GM21717 (cell line): ENCODE results near the gene DUSP28.

Experiments
- ATAC-seq: cut with Tn5 transposase; IDR thresholded peaks from one replicate; pipeline ENCODE4 v1.9.1; 2021; ENCODE audit warnings: mild to moderate bottlenecking, moderate library complexity; ENCODE audit not compliant: unreplicated experiment

Gene DUSP28

DNA sequence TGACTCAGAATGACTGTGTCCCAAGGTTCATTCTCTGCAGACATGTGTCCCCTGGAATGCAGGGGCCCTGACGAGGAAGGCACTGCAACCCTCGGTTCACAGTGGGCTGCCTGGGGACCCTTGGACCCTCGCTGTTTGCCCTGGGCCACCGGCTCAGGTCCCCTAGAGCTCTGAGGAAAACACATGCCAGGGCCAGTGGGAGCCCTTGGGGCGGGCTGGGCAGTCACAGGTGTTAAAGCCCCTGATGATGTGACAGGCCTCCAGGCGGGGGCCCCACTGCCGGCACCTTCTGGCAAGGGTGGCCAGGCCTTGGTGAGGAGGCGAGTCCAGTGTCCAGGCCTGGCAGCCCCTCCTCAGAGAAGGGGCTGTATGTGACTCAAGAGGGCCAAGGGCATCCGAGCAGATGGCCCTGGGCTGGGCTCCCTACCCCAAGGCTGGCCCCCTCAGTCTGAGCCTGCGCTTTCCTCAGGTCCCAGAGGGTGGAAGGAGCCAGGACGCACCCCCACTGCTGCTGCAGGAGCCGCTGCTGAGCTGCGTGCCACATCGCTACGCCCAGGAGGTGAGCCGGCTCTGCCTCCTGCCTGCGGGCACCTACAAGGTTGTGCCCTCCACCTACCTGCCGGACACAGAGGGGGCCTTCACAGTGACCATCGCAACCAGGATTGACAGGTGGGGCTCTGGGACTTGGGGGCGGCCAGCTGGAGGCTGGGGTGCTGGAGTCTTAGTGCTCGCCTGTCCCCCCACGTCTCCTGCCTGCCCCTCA lies 37.4 kb downstream of the DUSP28 start:
- ATAC-seq, result no peak

DNA sequence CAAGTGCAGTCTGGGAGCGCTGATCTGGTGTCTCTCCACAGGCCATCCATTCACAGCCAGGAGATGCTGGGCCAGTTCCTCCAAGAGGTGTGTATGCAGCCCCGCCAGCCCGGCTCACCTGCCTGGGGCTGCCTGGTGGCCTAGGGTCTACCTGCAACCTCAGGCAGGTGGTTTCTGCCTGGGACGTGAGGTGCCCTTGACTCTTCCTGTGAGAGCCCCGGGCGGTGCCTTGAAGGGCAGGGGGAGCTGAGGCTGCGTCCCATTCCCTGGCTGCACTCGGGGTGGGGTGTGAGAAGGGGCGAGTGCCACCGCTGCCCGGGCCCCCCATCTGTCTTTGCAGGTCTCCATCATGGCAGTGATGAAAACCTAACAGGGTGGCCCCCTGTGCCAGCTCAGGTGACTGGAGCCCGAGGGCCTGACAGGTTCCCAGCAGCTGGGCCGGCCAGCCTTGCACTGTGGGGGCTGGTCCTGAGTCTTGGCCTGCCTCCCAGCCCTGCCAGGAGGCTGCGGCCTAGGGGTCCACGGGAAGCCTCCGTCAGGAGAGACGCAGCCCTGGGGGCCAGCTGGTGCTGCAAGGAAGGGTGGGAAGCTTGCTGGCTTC lies 38.3 kb downstream of the DUSP28 start:
- no peak for ATAC-seq

DNA sequence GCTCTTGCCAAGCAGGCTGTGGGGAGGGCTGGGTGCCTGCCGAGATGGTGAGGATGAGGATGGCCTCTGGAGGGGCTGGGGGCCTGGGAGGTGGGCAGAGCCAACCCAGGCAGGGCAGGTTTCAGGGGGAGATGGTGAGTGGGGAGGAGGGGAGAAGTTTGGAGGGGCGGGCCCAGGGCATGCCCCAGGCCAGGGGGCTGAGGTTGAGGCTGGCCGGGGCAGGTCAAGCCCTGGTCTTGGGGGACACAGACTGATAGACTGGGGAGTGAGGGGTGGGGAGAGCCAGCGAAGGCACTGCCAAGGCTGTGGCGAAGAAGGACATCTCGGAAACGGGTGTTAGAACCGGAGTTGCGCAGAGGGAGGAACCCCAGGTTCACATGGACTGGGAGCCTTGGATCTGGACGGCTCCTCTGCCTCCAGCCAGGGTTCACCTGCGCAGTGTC lies 39.0 kb downstream of the DUSP28 start:
- no peak for ATAC-seq

DNA sequence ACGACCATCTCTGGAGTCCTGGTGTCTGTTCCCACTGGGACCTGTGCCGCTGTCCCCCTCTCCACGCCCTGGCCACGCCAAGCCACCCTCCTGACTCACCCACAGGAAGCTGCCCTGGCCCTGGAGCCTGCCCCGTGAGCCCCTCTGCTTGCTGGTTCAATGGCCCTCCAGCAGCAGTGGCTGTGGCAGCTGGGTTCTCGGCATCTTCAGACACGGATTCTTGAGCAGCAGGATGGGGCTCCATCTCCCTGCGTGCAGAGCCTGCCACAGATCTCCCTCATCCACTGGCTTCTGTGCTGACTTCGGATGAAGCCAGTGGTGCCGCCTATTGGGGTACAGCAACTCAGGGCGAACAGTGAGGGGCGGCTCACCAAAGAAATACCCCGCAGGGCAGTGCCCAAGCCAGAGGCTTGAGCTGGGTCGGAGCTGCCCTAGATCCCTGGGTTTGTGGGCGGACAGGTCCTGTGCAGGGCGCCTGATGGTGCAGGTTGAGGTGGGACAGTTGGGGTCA lies 40.3 kb downstream of the DUSP28 start:
- ATAC-seq, result no peak

DNA sequence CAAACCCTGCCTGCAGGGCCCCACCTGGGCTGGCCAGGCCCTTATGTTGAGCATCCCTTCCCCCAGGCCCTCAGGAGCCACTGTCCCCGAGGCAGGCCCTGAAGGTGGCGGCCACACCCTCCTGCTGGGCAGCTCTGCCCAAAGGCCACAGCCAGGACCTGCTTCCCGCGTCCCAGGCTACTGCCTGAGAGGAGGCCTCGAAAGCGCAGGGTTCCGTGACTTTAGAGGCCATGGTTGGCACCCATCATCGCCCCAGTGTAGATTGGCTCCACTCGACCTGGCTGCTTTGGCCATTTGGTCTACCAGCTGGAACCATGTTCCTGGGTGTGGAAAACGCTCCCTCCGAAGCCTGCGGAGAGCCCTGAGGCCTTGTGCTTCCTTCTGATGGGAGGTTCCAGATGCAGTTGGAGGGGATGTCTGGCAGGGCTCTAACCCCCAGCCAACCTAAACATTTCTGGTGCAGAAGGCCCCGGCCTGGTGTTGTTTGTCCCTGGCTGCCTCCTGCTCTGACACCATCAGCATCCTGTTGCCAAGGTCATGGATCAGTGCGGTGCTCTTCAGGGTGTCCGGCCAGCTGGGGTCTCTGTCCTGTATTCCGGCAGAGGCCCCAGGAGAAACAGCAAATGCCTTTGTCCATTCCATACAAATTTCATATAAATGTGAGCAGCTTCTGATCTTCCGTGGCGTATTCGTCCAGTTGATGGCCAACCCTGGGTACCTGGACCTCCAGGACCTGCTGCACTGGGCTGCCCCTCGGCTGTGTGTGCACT lies 41.1 kb downstream of the DUSP28 start:
- ATAC-seq, result no peak

DNA sequence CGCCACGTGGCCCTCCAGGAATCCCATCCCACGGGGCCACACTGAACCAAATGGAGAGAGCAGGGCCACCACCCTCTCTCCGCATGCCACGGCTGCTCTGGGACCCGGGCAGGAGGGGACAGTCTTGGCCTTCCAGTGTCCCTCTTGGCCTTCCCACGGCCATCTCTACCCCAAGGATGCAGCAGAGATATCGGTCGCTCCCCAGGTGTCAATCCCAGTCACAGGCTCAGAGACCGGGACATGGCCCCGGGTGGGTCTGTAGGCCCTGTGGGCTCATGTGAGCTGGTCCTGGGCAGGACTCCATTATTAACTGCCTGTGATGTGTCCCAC lies 41.6 kb downstream of the DUSP28 start:
- ATAC-seq, result no peak

DNA sequence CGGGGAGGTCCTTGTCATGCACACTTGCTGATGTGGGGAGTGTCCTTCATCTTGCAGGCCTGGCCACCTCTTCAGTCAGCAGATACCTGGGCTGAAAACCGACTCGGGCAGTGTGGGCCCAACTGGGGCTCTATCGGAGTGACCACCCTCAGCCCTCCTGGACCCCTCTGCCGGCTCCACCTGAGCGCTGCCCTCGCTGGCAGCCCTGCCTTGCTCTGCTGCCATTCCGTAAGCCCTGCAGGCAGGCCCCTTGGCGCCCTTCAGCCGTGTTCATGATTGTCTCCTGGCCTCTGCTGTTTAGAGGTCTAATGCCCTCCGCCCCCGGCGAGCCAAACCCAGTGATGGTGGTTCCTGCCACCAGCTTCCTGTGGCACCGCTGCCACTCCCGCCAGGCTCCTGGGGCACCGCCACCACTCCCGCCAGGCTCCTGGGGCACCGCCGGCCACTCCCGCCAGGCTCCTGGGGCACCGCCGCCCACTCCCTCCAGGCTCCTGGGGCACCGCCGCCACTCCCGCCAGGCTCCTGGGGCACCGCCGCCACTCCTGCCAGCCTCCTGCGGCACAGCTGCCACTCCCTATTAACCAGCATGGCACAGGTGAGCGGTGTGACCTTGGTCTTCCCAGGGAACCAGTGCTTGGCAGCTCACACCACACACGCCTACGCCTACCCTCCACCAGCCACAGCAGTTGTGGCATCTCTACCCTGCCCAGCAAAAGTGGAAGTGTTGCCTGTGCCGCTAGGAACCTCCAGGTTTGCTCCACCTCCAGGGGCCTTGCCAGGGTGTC lies 42.3 kb downstream of the DUSP28 start:
- no peak for ATAC-seq

DNA sequence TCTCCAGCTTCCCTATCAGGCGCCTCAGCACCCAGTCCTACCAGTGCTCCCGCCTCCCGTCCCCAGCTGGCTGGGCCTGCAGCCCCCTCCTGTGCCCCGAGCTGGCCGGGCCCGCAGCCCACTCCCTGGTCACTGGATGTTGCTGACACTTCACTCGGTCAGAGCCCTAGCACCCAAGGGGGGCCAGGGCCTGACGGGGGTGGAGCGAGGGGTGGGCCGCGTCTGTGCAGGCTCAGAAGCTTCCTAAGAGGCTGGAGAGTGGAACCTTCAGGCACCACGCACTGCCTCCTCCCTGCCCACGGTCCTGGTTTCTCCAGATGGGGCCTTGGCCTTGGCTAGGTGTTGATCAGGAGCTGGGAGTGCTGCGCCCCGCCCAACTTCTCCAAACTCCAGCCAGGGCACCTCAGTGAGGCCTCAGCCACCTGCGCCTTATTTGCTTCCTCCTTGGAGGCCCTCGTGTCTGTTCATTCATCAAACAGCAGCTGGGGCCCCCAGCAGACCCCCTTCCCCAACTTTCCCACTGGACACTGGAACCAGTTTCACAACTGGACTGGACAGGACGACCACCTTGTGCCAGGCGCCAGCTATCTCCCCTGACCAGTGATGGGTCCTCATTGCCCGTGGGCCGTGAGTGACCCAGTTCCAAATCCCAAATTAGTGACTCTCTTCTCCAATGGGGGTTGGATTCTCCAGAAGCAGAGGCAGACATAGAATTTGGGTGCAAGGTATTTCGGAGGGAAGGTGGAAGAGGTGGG lies 43.1 kb downstream of the DUSP28 start:
- no peak for ATAC-seq

DNA sequence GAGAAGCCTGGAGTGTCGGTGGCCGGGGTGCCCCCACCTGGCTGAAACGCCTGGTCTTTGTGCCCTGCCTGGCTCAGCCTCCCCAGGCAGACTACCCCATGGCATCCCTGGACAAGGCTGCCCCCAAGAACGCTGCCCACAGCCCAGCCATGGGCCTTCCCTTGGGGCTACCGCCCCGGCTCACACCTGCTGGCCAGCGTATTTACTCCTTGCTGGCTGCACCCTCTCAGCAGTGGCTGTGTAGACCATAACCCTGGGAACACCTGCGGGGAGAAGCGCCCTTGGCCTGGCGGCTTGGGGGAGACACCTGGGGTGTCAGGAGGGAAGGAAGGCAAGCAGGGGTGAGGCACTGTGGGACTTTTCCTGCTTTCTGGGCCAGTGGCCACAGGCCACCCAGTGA lies 43.7 kb downstream of the DUSP28 start:
- ATAC-seq, result no peak

DNA sequence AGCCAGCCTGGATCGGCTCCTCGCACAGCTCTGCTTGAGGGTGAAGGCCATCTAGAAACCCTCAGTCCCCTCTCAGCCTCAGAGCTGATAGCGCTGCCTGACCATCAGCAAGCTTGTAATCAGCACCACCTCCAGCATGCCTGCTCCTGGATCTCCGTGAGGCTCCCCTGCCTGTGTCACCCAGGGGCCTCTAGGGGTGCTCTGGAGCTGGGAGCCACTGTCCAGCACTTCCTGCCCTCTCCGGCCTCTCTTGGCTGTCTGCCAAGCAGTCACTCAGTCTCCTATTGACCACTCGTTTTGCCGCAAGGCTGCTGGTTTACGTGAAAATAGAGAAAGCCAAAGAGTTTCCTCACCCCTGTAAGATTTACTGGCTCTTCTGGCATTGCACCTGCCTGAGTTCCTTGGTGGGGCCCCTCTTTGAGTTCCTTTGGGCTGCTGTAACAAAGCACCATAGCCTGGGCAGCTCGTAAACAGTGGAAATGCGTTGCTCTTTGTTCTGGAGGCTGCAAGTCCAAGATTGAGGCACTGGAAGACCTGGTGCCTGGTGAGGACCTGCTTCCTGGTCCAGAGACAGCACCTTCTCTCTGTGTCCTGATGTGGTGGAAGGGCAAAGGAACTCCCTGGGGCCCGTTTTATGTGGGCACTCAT lies 44.3 kb downstream of the DUSP28 start:
- ATAC-seq, result no peak

DNA sequence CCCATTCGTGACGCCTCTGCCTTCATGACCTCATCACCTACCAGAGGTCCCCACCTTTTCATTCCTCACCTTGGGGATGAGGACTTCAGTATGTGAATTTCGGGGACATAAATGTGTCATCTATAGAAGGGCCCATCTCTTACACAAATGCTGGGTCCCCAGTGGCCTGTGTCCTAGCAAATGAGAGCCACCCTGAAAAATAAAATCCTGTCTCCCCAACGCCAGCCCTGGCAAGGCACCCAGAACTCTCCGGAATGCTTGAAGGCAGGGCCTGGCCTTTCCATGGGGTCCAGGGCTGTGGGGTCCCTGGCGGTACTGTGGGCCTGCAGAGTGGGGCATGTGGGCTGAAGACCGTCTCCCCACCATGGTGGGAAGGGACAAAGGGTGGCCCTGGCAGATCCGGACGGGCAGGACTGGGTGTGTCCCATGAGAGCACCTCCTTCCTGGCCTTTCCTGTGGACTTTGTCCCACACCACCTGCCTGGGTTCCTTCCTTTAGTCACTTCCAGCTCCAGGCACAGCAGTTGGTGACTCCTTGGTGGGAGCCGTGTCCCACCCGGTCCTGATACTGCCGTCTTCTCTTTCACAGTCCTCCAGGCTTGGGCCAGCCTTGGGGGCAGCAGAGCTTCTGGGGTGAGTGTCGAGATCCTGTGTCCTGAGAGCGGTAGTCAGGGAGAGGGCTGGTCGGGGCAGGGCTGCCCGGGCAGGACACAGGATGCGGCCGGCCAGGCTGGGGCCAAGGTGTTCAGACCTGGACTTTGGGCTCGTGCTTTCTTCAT lies 45.0 kb downstream of the DUSP28 start:
- no peak for ATAC-seq

DNA sequence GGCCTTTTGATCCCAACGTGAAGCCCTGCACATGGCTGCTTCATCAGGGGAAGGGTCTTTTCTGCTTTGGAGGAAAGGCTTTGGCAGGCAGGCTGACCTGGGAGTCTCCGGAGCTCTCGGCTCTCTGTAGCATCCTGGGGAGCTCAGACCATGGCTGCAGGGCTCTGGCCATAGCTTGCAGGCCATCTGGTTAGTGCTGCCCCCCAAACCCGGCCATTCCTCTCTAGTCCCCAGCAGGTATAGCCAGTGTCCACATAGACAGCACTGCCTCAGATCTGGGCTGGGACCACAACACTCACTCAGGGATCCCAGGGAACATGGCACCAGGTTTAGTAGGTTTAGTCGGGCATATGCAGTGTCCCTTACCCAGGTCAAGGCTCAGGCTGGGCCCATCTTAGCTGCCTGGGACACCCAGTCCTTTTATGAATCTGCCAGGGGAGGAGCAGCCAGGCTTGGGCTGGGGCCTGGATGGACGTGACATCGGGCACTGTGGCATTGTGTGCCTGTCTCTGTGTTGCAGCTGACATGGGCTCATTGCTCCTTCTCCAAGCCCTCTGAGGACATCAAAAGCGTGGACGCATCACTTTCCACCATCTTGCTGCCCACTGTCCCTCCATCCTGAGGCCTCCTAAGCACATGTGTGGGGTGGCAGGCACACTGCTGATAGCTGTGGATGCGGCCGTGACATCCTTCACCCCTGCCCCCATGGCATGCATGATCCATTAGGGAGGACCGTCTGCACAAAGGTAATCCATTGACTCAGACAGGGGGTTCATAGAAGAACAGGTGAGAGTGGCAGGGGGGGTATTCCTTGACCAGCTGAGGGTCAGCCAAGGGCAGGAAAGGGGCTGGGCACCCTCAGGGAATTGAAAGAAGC lies 45.9 kb downstream of the DUSP28 start:
- ATAC-seq, result no peak

DNA sequence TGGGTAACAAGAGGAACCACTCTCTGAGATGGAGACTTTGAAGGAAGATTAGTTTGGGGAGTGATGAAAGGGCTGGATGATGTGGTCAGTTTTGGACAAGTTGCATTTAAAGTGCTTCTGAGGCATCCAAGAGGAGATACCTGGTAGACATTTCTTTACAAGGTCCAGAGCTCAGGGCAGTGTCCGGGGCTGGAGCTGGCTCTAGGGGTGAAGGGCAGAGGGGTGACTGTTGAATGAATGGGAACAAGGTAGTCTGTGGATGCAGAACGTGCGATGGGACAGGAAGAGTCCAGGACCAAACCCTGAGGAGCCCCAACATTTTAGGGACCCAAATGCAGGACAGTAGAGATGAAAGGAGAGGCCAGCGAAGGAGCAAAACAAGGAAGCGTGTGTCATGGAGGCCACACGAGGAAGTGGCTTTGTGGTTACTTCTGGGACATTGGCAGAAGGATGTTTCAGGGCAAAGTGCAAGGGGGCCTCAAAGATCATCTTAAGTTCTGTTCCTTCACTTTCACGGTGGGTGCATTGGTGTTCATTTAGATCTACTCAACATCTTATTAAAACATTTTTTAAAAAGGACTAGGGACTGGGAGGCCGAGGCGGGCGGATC lies 51.5 kb downstream of the DUSP28 start:
- no peak for ATAC-seq
